Gastrocnemius medialis (tissue), 4 donors: ENCODE data around the gene TMEM131L. TPM values are rescaled to one million over a fixed set of nuclear protein-coding genes. Genes with fewer than 3 reads are reported as not detected.

Experiments
- ATAC-seq, 2 donors: fragments of 150-250 bp; one replicate each; pipeline ENCODE4 v1.9.1; 2016
- DNase-seq, 2 donors: peaks; one replicate each; pipeline ENCODE4 v3.0.0-alpha.2; 2019
- H3K27ac ChIP-seq, 4 donors: fragments of 200-600 bp; sonication (generic); 1 replicate in 1 of 4; 2 replicates in 3 of 4; pipeline ENCODE4 v1.5.1; 2016 to 2018; ENCODE audit warnings: mild to moderate bottlenecking in 2 of 4, moderate library complexity in 1 of 4
- H3K27me3 ChIP-seq, 3 donors: fragments of 200-600 bp; sonication (generic) in 2 of 3; 1 replicate in 1 of 3; 2 replicates in 2 of 3; pipeline versions ENCODE4 v1.5.1 to v1.6.0; 2016 to 2019; ENCODE audit warnings: mild to moderate bottlenecking in 1 of 3, moderate library complexity in 1 of 3
- H3K36me3 ChIP-seq, 2 donors: fragments of 200-600 bp; sonication (generic) in 1 of 2; one replicate each; pipeline ENCODE4 v1.5.1; 2017 to 2018
- H3K4me1 ChIP-seq, 2 donors: fragments of 200-600 bp; sonication (generic) in 1 of 2; one replicate each; pipeline ENCODE4 v1.5.1; 2016 to 2017; ENCODE audit warnings: mild to moderate bottlenecking in 2 of 2
- H3K4me3 ChIP-seq, 4 donors: fragments of 200-600 bp; sonication (generic) in 3 of 4; 1 replicate in 1 of 4; 2 replicates in 3 of 4; pipeline ENCODE4 v1.5.1; 2016 to 2019; ENCODE audit warnings: mild to moderate bottlenecking in 2 of 4
- H3K9me3 ChIP-seq, 3 donors: fragments of 200-600 bp; sonication (generic) in 2 of 3; 1 replicate in 1 of 3; 2 replicates in 2 of 3; pipeline ENCODE4 v1.5.1; 2016 to 2019
- CTCF ChIP-seq, 5 experiments: fragments of 450-650 bp in 3 of 5; fragments of 200-600 bp in 2 of 5; sonication (generic) in 2 of 5; IDR thresholded peaks in 4 of 5; conservative IDR thresholded peaks in 1 of 5; 1 replicate in 4 of 5; 2 replicates in 1 of 5; pipeline ENCODE4 v1.5.1; 2016 to 2019; ENCODE audit warnings: antibody characterized with exemption in 5 of 5, mild to moderate bottlenecking in 3 of 5, moderate library complexity in 3 of 5
- POLR2A ChIP-seq, 2 donors: fragments of 450-650 bp; IDR thresholded peaks; one replicate each; pipeline ENCODE4 v1.6.1; 2017; ENCODE audit warnings: antibody characterized with exemption in 2 of 2, mild to moderate bottlenecking in 2 of 2, moderate library complexity in 2 of 2
- in situ Hi-C, 4 donors: fragments of 200-750 bp; cut with MboI; loops; one replicate each; pipeline versions ENCODE4 v1.15.0 to v1.8.0; 2017; ENCODE audit warnings: low sequenced_read_pairs in 4 of 4
- intact Hi-C: fragments of 100-400 bp; cut with DNase I; formaldehyde crosslinking; loops from one replicate; pipeline ENCODE4 v1.15.1; 2023; ENCODE audit warnings: low total_unique reads
- total RNA-seq, 4 donors: library from RNA; depleted of rRNA; stranded (reverse); fragments of >200 nt; gene quantifications; one replicate each; pipeline versions ENCODE4 v1.1.0 to v1.2.3, GENCODE V29; 2016

The TMEM131L gene
- total RNA-seq, 4 donors from 2014 or later = 4.6 to 21.4 (median 9.5) TPM

DNA sequence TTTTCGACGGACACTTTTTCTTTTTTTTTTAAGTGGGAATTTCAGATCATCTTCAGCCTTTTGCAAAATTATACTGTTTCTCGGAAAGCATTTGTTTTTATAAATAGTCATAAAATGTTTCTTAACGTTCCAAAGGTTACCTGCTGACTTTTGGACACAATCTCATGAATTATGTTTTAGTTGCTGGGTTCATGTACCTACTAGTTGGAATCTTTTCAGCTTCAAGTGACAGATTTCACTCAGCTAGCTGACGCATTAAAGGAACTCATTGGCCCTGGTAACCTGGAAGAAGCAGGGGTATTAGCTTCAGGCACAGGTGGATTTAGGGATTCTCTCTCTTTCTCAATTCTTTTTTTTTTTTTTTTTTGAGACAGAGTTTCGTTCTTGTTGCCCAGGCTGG, 66.5 kb downstream of the TMEM131L start:
- Histone ChIP-seq H3K27ac (peak overlapping the region; percentile 77 to 83 (median 83)), H3K4me1 (peaks cover 84 to 88% of the 10 kb centered on the region in 2 donors), H3K9me3 (no peaks in the 10 kb centered on the region), H3K4me3 (no peak overlapping the region), H3K27me3 (no peaks in the 10 kb centered on the region), H3K36me3 (no peaks in the 10 kb centered on the region)
- no peak for TF ChIP-seq POLR2A (IDR thresholded peaks at IDR 0.05)
- TF ChIP-seq CTCF (IDR thresholded peaks at IDR 0.05 in 4 of 5, conservative IDR thresholded peaks at IDR 0.05 in 1 of 5) = no peak
- intact Hi-C loops (no loop called here), in situ Hi-C loops (no loop called here)
- no peak for ATAC-seq
- DNase-seq = no peak

GRCh38 chr4:153533387-153533786, 67.2 kb downstream of the TMEM131L start:
- in situ Hi-C loops = no loop called here
- intact Hi-C loops = no loop called here

DNA sequence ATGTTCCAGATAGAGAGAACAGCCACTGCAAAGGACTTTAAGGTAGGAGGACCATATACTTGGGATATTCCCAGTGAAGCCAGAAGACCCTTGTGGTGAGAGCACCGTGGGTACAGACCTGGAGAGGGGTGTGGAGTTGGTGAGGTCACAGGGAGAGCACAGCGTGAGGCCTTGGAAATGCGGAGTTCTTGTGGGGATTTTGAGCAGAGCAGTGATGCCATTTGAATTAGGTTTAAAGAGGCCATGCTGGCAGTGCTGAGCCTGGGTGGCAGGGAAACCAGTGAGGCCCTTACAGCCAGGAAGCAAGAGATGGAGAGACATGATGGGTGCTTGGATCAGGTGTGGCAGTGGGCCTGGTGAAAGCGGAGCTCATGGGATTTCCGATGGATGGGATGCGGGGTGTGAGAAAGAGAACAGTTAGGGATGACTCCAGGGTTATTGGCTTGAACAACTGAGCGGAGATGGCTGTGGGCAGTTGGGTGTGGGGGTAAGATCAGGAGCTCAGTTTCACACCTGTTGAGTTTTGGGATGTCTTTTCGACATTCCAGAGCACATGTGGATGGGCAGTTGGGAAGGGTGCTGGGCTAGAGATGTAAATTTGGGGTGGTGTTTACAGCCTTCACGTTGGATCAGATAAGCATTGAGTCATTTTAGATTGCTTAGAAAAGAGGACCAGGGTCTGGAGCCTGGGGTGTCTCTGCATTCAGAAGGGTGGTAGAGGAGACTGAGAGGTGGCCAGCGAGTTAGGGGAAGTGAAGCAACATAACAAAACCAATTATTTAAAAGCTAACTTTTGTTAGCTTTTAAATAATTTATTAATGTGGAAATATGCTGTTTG, 68.9 kb downstream of the TMEM131L start:
- DNase-seq = no peak
- in situ Hi-C loops = no loop called here
- H3K9me3 ChIP-seq = no peaks in the 10 kb centered on the region

More at GRCh38 chr4:153533387-153533786, 67.2 kb downstream of the TMEM131L start:
- Histone ChIP-seq H3K27me3 (no peaks in the 10 kb centered on the region), H3K36me3 (no peaks in the 10 kb centered on the region), H3K4me3 (no peak overlapping the region), H3K4me1 (peaks cover 87 to 91% of the 10 kb centered on the region in 2 donors), H3K27ac (peak overlapping the region; percentile 77 to 83 (median 83)), H3K9me3 (no peaks in the 10 kb centered on the region)
- ATAC-seq = no peak
- no peak for TF ChIP-seq POLR2A (IDR thresholded peaks at IDR 0.05)
- TF ChIP-seq CTCF (IDR thresholded peaks at IDR 0.05 in 4 of 5, conservative IDR thresholded peaks at IDR 0.05 in 1 of 5) = no peak
- DNase-seq = no peak

DNA sequence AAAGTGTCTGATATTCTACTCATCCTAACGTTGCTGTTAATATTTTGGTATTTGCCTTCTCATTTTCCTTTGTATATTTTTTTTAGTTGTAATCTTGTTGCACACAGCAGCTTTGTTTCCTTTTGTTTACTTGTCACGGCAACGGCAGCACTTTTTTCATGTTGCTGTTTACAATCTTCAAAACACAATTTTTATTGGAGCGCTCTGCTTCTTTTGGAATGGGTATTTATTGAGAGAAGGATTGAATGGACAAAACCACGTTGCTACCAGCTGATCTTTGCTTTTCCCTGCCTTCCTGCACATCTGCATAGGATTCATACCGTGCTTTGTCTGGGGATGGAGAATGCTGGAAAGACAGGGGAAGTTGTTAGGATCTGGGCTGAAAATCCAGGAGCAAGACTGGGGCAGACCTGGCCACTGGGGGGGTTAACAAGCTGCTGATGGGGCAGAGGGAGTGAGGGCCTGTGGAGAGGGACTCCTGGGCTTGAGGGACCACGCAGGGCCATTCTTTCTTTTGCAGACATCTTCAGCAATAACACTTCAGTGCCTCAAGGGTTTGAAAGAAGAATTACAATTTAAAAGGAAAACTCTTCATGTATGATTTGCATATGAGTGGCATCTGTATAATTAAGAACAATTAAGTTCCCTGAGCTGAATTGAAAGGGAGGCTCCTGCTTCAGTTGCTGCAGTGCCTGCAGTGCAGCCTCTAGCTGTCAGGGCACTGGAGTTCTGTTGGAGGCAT, 69.8 kb downstream of the TMEM131L start:
- intact Hi-C loops (no loop called here), in situ Hi-C loops (no loop called here)
- Histone ChIP-seq H3K27ac (peak overlapping the region in 2 of 4 donors; percentile 14), H3K9me3 (no peaks in the 10 kb centered on the region), H3K4me3 (no peak overlapping the region), H3K36me3 (no peaks in the 10 kb centered on the region), H3K4me1 (peaks cover 87 to 91% of the 10 kb centered on the region in 2 donors), H3K27me3 (no peaks in the 10 kb centered on the region)
- ATAC-seq (no peak), DNase-seq (no peak)
- TF ChIP-seq POLR2A (IDR thresholded peaks at IDR 0.05) = no peak
- no peak for TF ChIP-seq CTCF (IDR thresholded peaks at IDR 0.05 in 4 of 5, conservative IDR thresholded peaks at IDR 0.05 in 1 of 5)

More for the DNA sequence above, 68.9 kb downstream of the TMEM131L start:
- intact Hi-C loops = no loop called here
- Histone ChIP-seq H3K27ac (peak overlapping the region in 2 of 4 donors; percentile 14 to 20), H3K27me3 (no peaks in the 10 kb centered on the region), H3K36me3 (no peaks in the 10 kb centered on the region), H3K4me1 (peaks cover 87 to 91% of the 10 kb centered on the region in 2 donors), H3K4me3 (no peak overlapping the region)
- no peak for ATAC-seq
- no peak for TF ChIP-seq POLR2A (IDR thresholded peaks at IDR 0.05)
- TF ChIP-seq CTCF (IDR thresholded peaks at IDR 0.05 in 4 of 5, conservative IDR thresholded peaks at IDR 0.05 in 1 of 5) = no peak
